ENCODE measurements around the gene CLK3.

The CLK3 gene

GRCh38 chr15:74603789-74604705 lies 11.6 kb upstream of the CLK3 start:
- DNase-seq = no peak

GRCh38 chr15:74604983-74605794 lies 10.4 kb upstream of the CLK3 start:
- no peak for DNase-seq

GRCh38 chr15:74605795-74606150 lies 9.9 kb upstream of the CLK3 start:
- no peak for DNase-seq

- no peak for DNase-seq
Measured at GRCh38 chr15:74608786-74609185, 6.8 kb upstream of the CLK3 start.

- no peak for DNase-seq
Measured at GRCh38 chr15:74609938-74610301, 5.7 kb upstream of the CLK3 start.

- DNase-seq = no peak
Measured at GRCh38 chr15:74610302-74610951, 5.2 kb upstream of the CLK3 start.

GRCh38 chr15:74611341-74611740 lies 4.3 kb upstream of the CLK3 start:
- no peak for DNase-seq

- DNase-seq = no peak
Measured at GRCh38 chr15:74611834-74612233, 3.8 kb upstream of the CLK3 start.

GRCh38 chr15:74612677-74613076 lies 3.0 kb upstream of the CLK3 start:
- DNase-seq = no peak

GRCh38 chr15:74613089-74613952 lies 2.3 kb upstream of the CLK3 start:
- DNase-seq = no peak

GRCh38 chr15:74613953-74614743 lies 1.5 kb upstream of the CLK3 start:
- DNase-seq = no peak

GRCh38 chr15:74614744-74615507 lies 710 bp upstream of the CLK3 start:
- peak; percentile 82 for DNase-seq

GRCh38 chr15:74616366-74616939 lies 817 bp downstream of the CLK3 start:
- peak; percentile 62 for DNase-seq

GRCh38 chr15:74616996-74617395 lies 1.4 kb downstream of the CLK3 start:
- DNase-seq = no peak

- no peak for DNase-seq
Measured at GRCh38 chr15:74618841-74619596, 3.4 kb downstream of the CLK3 start.

GRCh38 chr15:74619916-74620635 lies 4.4 kb downstream of the CLK3 start:
- DNase-seq = no peak

GRCh38 chr15:74620636-74621545 lies 5.3 kb downstream of the CLK3 start:
- DNase-seq = peak; percentile 64

GRCh38 chr15:74621546-74621920 lies 5.9 kb downstream of the CLK3 start:
- DNase-seq = no peak

Measured in stimulated activated CD4-positive, alpha-beta T cell treated with anti-CD3 and anti-CD28 coated beads, Interleukin-12 subunit alpha, Interleukin-12 subunit beta, amount 100 ng/mL, for 4 hours (primary cell).